Neutrophil (primary cell): Measurements from ENCODE around the gene KIF9.

Experiments
- H3K27ac ChIP-seq: fragments of 200-600 bp; sonication (generic); 2 replicates; pipeline ENCODE4 v1.5.1; 2016; ENCODE audit warnings: mild to moderate bottlenecking, moderate library complexity
- H3K27me3 ChIP-seq: fragments of 200-600 bp; sonication (generic); 2 replicates; pipeline ENCODE4 v1.6.0; 2016; ENCODE audit warnings: mild to moderate bottlenecking
- H3K36me3 ChIP-seq: fragments of 200-600 bp; sonication (generic); 2 replicates; pipeline ENCODE4 v1.5.1; 2017
- H3K4me1 ChIP-seq, 2 experiments: fragments of 200-600 bp in 1 of 2; sonication (generic) in 1 of 2; 1 replicate in 1 of 2; 2 replicates in 1 of 2; pipeline versions ENCODE4 v1.5.1 to v1.6.1; 2013 to 2016; ENCODE audit warnings: low read depth in 1 of 2, low read length in 1 of 2, mild to moderate bottlenecking in 1 of 2, moderate library complexity in 1 of 2; ENCODE audit not compliant: control insufficient read depth in 1 of 2, insufficient read depth in 1 of 2
- H3K4me3 ChIP-seq, 2 experiments: fragments of 200-600 bp in 1 of 2; sonication (generic) in 1 of 2; 1 replicate in 1 of 2; 2 replicates in 1 of 2; pipeline ENCODE4 v1.5.1; 2013 to 2016; ENCODE audit warnings: low read depth in 1 of 2, low read length in 1 of 2, mild to moderate bottlenecking in 1 of 2, moderate library complexity in 1 of 2
- H3K9me3 ChIP-seq: fragments of 200-600 bp; sonication (generic); 2 replicates; pipeline ENCODE4 v1.5.1; 2016
- TF ChIP-seq, protein P1 (sequence below): fragments of 200-600 bp; sonication (generic); IDR thresholded peaks from 2 replicates; pipeline ENCODE4 v1.5.1; 2016; ENCODE audit warnings: antibody characterized with exemption

The KIF9 gene

GRCh38 chr3:47204875-47205274, 77.7 kb downstream of the KIF9 start:
- Histone ChIP-seq H3K9me3 (no peaks in the 10 kb centered on the region), H3K36me3 (no peaks in the 10 kb centered on the region), H3K4me3 (no peak overlapping the region), H3K27ac (no peak overlapping the region), H3K4me1 (no peaks in the 10 kb centered on the region), H3K27me3 (no peaks in the 10 kb centered on the region)
- TF ChIP-seq, protein P1, sequence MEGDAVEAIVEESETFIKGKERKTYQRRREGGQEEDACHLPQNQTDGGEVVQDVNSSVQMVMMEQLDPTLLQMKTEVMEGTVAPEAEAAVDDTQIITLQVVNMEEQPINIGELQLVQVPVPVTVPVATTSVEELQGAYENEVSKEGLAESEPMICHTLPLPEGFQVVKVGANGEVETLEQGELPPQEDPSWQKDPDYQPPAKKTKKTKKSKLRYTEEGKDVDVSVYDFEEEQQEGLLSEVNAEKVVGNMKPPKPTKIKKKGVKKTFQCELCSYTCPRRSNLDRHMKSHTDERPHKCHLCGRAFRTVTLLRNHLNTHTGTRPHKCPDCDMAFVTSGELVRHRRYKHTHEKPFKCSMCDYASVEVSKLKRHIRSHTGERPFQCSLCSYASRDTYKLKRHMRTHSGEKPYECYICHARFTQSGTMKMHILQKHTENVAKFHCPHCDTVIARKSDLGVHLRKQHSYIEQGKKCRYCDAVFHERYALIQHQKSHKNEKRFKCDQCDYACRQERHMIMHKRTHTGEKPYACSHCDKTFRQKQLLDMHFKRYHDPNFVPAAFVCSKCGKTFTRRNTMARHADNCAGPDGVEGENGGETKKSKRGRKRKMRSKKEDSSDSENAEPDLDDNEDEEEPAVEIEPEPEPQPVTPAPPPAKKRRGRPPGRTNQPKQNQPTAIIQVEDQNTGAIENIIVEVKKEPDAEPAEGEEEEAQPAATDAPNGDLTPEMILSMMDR, result no peak

DNA sequence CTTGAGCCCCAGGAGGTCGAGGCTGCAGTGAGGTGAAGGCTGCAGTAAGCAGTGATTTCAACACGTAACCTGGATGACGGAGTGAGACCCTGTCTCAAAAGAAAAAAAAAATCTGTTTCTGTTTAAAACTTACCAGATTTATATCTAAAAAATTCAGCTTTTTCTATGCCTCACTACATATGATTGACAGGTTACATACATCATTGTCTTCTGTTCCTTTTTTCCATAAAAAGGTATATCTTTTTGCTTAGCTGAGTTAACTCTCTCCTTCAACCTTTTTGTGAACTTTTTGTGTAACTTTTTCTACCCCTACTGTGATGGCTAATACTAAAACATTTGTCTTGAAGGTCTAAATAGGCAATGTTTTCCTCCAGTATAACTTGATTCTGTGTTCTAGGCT, 80.1 kb downstream of the KIF9 start:
- Histone ChIP-seq H3K27ac (no peak overlapping the region), H3K9me3 (no peaks in the 10 kb centered on the region), H3K4me3 (no peak overlapping the region), H3K36me3 (no peaks in the 10 kb centered on the region), H3K4me1 (no peaks in the 10 kb centered on the region), H3K27me3 (no peaks in the 10 kb centered on the region)
- TF ChIP-seq, protein P1, result no peak

- Histone ChIP-seq H3K4me3 (no peak overlapping the region), H3K27me3 (no peaks in the 10 kb centered on the region), H3K9me3 (no peaks in the 10 kb centered on the region), H3K4me1 (no peaks in the 10 kb centered on the region), H3K36me3 (no peaks in the 10 kb centered on the region), H3K27ac (no peak overlapping the region)
- TF ChIP-seq, protein P1, result no peak
These were observed 85.3 kb downstream of the KIF9 start for GRCh38 chr3:47197287-47197686.

DNA sequence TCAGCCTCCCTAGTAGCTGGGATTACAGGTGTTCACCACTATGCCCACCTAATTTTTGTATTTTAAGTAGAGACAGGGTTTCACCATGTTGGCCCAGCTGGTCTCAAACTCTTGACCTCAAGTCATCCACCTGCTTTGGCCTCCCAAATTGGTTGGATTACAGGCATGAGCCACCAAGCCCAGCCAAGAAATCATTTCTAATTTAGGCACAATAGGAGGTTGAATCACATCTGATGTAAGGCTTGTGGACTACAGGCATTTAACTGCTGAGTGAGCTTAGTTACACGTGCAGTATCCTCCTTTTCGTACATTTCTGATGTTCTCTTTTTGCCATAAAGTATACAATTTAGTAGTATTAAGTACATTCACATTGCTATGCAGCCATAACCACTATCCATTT, 87.6 kb downstream of the KIF9 start:
- TF ChIP-seq, protein P1, result no peak
- no peaks in the 10 kb centered on the region for H3K4me1 ChIP-seq

DNA sequence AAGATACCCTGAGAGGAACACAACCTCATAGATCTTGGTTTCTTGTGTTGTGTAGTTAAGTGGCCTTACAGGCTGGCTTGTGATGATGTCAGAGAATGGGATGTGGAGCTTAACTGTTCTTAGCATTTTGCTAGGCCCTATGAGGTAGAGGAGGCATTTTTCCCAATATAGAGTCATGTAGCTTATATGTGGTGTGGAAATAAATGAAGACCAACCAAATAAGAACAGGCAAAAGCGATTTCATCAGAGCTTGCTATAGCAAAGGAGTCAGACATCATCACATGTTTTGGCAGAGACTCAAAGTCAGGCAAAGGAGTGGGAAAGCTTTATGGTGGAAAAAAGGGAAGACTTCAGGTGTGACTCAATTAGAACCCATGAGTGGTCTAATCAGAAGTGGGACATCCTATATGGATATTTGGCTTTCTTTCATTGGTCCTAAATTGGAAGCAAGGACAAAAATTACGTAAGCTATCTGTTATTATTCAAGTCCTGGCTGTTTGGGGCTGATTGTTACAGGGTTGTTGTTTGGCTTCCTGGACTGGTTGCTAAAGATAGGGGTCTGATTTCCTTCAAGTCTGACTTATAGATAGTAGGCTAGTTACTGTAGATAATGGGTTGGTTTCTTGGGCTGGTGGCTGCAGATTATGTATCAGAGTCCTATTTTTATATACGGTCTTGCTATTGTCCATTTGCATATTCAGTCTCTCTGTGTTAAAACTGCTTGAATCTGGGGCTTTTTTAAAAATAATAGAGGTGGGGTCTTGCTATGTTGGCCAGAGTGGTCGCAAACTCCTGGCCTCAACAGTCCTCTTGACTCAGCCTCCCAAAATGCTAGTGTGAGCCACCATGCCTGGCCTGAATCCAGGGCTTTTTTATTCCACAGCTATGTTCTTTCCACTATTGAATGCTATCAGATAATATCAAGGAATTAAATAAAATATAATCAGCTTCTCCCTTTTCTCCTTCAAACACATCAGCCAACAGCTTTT, 88.4 kb downstream of the KIF9 start:
- no peaks in the 10 kb centered on the region for H3K36me3 ChIP-seq
- TF ChIP-seq, protein P1, result no peak
- no peak overlapping the region for H3K27ac ChIP-seq
- H3K4me3 ChIP-seq, result no peak overlapping the region
- H3K9me3 ChIP-seq, result no peaks in the 10 kb centered on the region
- H3K4me1 ChIP-seq, result no peaks in the 10 kb centered on the region
- no peaks in the 10 kb centered on the region for H3K27me3 ChIP-seq

More for the DNA sequence above, 87.6 kb downstream of the KIF9 start:
- Histone ChIP-seq H3K4me3 (no peak overlapping the region), H3K27ac (no peak overlapping the region), H3K36me3 (no peaks in the 10 kb centered on the region), H3K27me3 (no peaks in the 10 kb centered on the region), H3K9me3 (no peaks in the 10 kb centered on the region)
